B cell (primary cell): Measurements from ENCODE around the gene CCL11. TPM values are rescaled to one million over a fixed set of nuclear protein-coding genes. Genes with fewer than 3 reads are reported as not detected.

ENCODE experiments used
- ATAC-seq: fragments of 200-7000 bp; cut with Tn5 transposase; one replicate; pipeline ENCODE4 v1.10.0; 2021; ENCODE audit warnings: low read depth, mild to moderate bottlenecking, moderate number of reproducible peaks, moderate library complexity
- CTCF ChIA-PET: fragments of 350-600 bp; sonication (Branson Sonifier 250); formaldehyde crosslinking; loops from one replicate; lab custom pipeline; 2021; ENCODE audit warnings: antibody characterized with exemption, inconsistent platforms; lab: Charles Lee
- POLR2A ChIA-PET: fragments of 350-600 bp; sonication (Branson Sonifier 250); formaldehyde crosslinking; loops from one replicate; lab custom pipeline; 2021; ENCODE audit warnings: antibody characterized with exemption; lab: Charles Lee
- DNase-seq: peaks from one replicate; pipeline ENCODE4 v3.0.0; 2013
- H2AFZ ChIP-seq: 2 replicates; pipeline ENCODE4 v1.6.1; 2012; ENCODE audit warnings: mild to moderate bottlenecking, low read depth, low read length; ENCODE audit not compliant: insufficient read depth, poor library complexity, severe bottlenecking
- H3K27ac ChIP-seq, 2 donors: 1 replicate in 1 of 2; 2 replicates in 1 of 2; pipeline ENCODE4 v1.5.1; 2012 to 2013; ENCODE audit warnings: low read length in 2 of 2, mild to moderate bottlenecking in 2 of 2, moderate library complexity in 1 of 2
- H3K27me3 ChIP-seq, 4 experiments: fragments of 200-600 bp in 1 of 4; sonication (generic) in 1 of 4; replicated peaks in 1 of 4; 1 replicate in 2 of 4; 2 replicates in 2 of 4; pipeline versions ENCODE4 v1.6.1 to v1.7.0; 2013 to 2016; ENCODE audit warnings: low read length in 3 of 4, mild to moderate bottlenecking in 2 of 4, mixed read lengths in 1 of 4, moderate library complexity in 1 of 4; ENCODE audit not compliant: insufficient read depth in 4 of 4, control insufficient read depth in 3 of 4; ENCODE audit errors: control extremely low read depth in 1 of 4
- H3K36me3 ChIP-seq, 2 experiments: replicated peaks in 1 of 2; 1 replicate in 1 of 2; 2 replicates in 1 of 2; pipeline versions ENCODE4 v1.6.1 to v1.7.1; 2013; ENCODE audit warnings: low read length in 1 of 2; ENCODE audit not compliant: insufficient read depth in 2 of 2, control insufficient read depth in 1 of 2; ENCODE audit errors: control extremely low read depth in 1 of 2, extremely low read depth in 1 of 2
- H3K4me1 ChIP-seq, 2 donors: fragments of 200-600 bp in 1 of 2; sonication (generic) in 1 of 2; 1 replicate in 1 of 2; 2 replicates in 1 of 2; pipeline versions ENCODE4 v1.5.1 to v1.6.1; 2013 to 2017; ENCODE audit warnings: low read length in 2 of 2; ENCODE audit not compliant: control insufficient read depth in 2 of 2, insufficient read depth in 2 of 2
- H3K4me2 ChIP-seq: replicated peaks from 2 replicates; pipeline ENCODE3; 2012; ENCODE audit warnings: mild to moderate bottlenecking, low read depth, low read length; ENCODE audit not compliant: poor library complexity, severe bottlenecking
- H3K4me3 ChIP-seq, 5 experiments: fragments of 200-600 bp in 1 of 5; sonication (generic) in 1 of 5; 1 replicate in 3 of 5; 2 replicates in 2 of 5; pipeline versions ENCODE4 v1.5.1 to v1.7.0; 2011 to 2016; ENCODE audit warnings: low read length in 4 of 5, mild to moderate bottlenecking in 4 of 5, low read depth in 2 of 5, control low read depth in 1 of 5, moderate library complexity in 1 of 5; ENCODE audit not compliant: insufficient read depth in 1 of 5; ENCODE audit errors: control extremely low read depth in 1 of 5, extremely low read depth in 1 of 5
- H3K79me2 ChIP-seq: fragments of 200-600 bp; sonication (generic); one replicate; pipeline ENCODE4 v1.6.0; 2016; ENCODE audit warnings: low read length; ENCODE audit not compliant: control insufficient read depth, insufficient read depth
- H3K9ac ChIP-seq: fragments of 200-600 bp; sonication (generic); 2 replicates; pipeline ENCODE4 v1.6.1; 2017; ENCODE audit warnings: mild to moderate bottlenecking, low read length, moderate library complexity
- H3K9me3 ChIP-seq, 3 donors: one replicate each; pipeline versions ENCODE4 v1.6.1 to v1.7.1; 2013; ENCODE audit warnings: low read length in 2 of 3; ENCODE audit not compliant: control insufficient read depth in 2 of 3, insufficient read depth in 1 of 3; ENCODE audit errors: control extremely low read depth in 1 of 3
- H4K20me1 ChIP-seq: 2 replicates; pipeline ENCODE4 v1.6.0; 2012; ENCODE audit warnings: mild to moderate bottlenecking, low read length; ENCODE audit not compliant: insufficient read depth, control insufficient read depth, poor library complexity, severe bottlenecking
- H3K27ac Mint-ChIP-seq: one replicate; pipeline ENCODE4 v1.8.0; 2021; ENCODE audit warnings: mixed read lengths
- H3K27me3 Mint-ChIP-seq: one replicate; pipeline ENCODE4 v1.8.0; 2021; ENCODE audit warnings: mixed read lengths
- H3K4me1 Mint-ChIP-seq: one replicate; pipeline ENCODE4 v1.8.0; 2021; ENCODE audit warnings: mixed read lengths
- H3K4me3 Mint-ChIP-seq: one replicate; pipeline ENCODE4 v1.8.0; 2021; ENCODE audit warnings: mixed read lengths
- H3K9me3 Mint-ChIP-seq: one replicate; pipeline ENCODE4 v1.8.0; 2022; ENCODE audit warnings: mixed read lengths; ENCODE audit not compliant: insufficient read depth
- EZH2 ChIP-seq: IDR thresholded peaks from 2 replicates; pipeline ENCODE4 v1.6.1; 2012; ENCODE audit warnings: borderline replicate concordance, low read depth, mild to moderate bottlenecking, moderate library complexity, low read length; ENCODE audit not compliant: insufficient read depth, poor library complexity, severe bottlenecking
- WGBS: methylation state at CpG from one replicate; pipeline ENCODE4 v1.1.5; 2013; ENCODE audit warnings: missing lambda C conversion rate; ENCODE audit not compliant: insufficient coverage; 5-methylcytosine and 5-hydroxymethylcytosine counted together
- intact Hi-C: fragments of 100-400 bp; cut with micrococcal nuclease; formaldehyde crosslinking; loops from one replicate; pipeline ENCODE4 v1.10.0; 2022
- polyA plus RNA-seq: library from polyadenylated mRNA; depleted of rRNA; stranded (reverse); fragments of >200 nt; gene quantifications from 2 replicates; pipeline ENCODE4 v1.2.3, GENCODE V29; 2012
- total RNA-seq, 2 donors: library from RNA; stranded (reverse); fragments of 120-200 nt in 1 of 2; gene quantifications; 1 replicate in 1 of 2; 2 replicates in 1 of 2; pipeline versions ENCODE4 v1.2.3 to v1.2.4, GENCODE V29; 2013 to 2022
- TF ChIP-seq, protein P1 (sequence below): fragments of 200-600 bp; IDR thresholded peaks from one replicate; pipeline ENCODE4 v1.8.0; 2022; ENCODE audit warnings: antibody characterized with exemption, mild to moderate bottlenecking

The CCL11 gene
- total and polyA plus RNA-seq, 2 donors (not counting 1 experiment from before 2014, with no cell fraction given), result not detected

DNA sequence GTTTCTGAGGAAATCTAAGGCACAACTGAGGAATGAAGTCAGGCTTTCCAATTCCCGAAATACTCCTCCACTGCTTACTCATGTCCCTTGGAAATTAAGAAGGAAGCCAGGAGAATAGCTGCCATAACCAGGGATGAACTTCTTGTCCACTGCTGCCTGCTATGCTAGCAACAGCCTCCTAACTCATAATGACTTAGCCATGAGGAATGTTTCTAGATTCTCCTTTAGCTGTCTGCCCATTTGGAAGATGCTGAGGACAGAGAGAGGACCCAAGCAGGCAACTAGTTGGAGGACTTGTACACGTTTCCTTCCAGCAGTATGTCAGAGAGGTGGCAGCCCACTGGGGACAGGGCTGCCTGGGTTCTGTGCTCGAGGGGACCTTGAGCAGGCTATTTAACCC, 31.4 kb upstream of the CCL11 start:
- H2AFZ ChIP-seq, result no peak overlapping the region
- Mint-ChIP-seq H3K9me3 (no peaks in the 10 kb centered on the region), H3K27ac (no peak overlapping the region), H3K4me1 (peaks cover 9% of the 10 kb centered on the region), H3K27me3 (peaks cover 42% of the 10 kb centered on the region), H3K4me3 (no peak overlapping the region)
- POLR2A ChIA-PET, result no interaction called here
- H3K4me3 ChIP-seq, result no peak overlapping the region
- H4K20me1 ChIP-seq, result no peaks in the 10 kb centered on the region
- ATAC-seq (no peak), DNase-seq (no peak)
- no peak overlapping the region for H3K4me2 ChIP-seq
- H3K9ac ChIP-seq, result no peak overlapping the region
- H3K27ac ChIP-seq, result no peak overlapping the region
- no peaks in the 10 kb centered on the region for H3K79me2 ChIP-seq
- TF ChIP-seq, protein P1, sequence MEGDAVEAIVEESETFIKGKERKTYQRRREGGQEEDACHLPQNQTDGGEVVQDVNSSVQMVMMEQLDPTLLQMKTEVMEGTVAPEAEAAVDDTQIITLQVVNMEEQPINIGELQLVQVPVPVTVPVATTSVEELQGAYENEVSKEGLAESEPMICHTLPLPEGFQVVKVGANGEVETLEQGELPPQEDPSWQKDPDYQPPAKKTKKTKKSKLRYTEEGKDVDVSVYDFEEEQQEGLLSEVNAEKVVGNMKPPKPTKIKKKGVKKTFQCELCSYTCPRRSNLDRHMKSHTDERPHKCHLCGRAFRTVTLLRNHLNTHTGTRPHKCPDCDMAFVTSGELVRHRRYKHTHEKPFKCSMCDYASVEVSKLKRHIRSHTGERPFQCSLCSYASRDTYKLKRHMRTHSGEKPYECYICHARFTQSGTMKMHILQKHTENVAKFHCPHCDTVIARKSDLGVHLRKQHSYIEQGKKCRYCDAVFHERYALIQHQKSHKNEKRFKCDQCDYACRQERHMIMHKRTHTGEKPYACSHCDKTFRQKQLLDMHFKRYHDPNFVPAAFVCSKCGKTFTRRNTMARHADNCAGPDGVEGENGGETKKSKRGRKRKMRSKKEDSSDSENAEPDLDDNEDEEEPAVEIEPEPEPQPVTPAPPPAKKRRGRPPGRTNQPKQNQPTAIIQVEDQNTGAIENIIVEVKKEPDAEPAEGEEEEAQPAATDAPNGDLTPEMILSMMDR, result no peak
- no peak for TF ChIP-seq EZH2
- H3K36me3 ChIP-seq, result no peaks in the 10 kb centered on the region
- peaks cover 10 to 14% of the 10 kb centered on the region in 2 donors for H3K4me1 ChIP-seq
- no peaks in the 10 kb centered on the region for H3K9me3 ChIP-seq
- intact Hi-C loops, result no loop called here
- WGBS, result 80% methylated on average over 1 of the region's 3 CpGs
- CTCF ChIA-PET, result no interaction called here
- peaks cover 0 to 30% (median 18%) of the 10 kb centered on the region in 4 experiments for H3K27me3 ChIP-seq

DNA sequence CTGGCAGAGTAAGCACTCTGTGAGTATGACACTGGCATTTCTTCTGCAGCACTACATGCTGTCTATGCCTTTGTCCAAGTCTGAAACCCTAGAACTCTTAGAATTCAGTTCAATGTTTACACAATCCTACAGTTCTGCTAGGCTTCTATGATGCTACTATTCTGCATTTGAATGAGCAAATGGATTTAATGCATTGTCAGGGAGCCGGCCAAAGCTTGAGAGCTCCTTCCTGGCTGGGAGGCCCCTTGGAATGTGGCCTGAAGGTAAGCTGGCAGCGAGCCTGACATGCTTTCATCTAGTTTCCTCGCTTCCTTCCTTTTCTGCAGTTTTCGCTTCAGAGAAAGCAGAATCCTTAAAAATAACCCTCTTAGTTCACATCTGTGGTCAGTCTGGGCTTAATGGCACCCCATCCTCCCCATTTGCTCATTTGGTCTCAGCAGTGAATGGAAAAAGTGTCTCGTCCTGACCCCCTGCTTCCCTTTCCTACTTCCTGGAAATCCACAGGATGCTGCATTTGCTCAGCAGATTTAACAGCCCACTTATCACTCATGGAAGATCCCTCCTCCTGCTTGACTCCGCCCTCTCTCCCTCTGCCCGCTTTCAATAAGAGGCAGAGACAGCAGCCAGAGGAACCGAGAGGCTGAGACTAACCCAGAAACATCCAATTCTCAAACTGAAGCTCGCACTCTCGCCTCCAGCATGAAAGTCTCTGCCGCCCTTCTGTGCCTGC, 30.7 kb upstream of the CCL11 start, which contains the start of gene CCL2:
Gene CCL2, plus strand, starts transcription at position 635 of the 730 bp plus-strand sequence. Its CDS starts 65 bp downstream, at position 700.
- DNase-seq, result no peak
- Histone ChIP-seq H3K9ac (no peak within 1 kb of the TSS), H3K4me2 (no peak within 1 kb of the TSS), H3K9me3 (no peaks in the 10 kb centered on the region), H2AFZ (no peak within 1 kb of the TSS), H3K27ac (no peak within 1 kb of the TSS), H3K4me3 (no peak within 1 kb of the TSS), H3K27me3 (peaks cover 0 to 27% (median 19%) of the 10 kb centered on the region in 4 experiments), H4K20me1 (no peaks in the 10 kb centered on the region), H3K36me3 (no peaks in the 10 kb centered on the region), H3K79me2 (no peaks in the 10 kb centered on the region), H3K4me1 (peaks cover 10 to 14% of the 10 kb centered on the region in 2 donors)
- ChIA-PET POLR2A (no interaction called here), CTCF (no interaction called here)
- Mint-ChIP-seq H3K9me3 (no peaks in the 10 kb centered on the region), H3K27ac (no peak within 1 kb of the TSS), H3K4me1 (peaks cover 9% of the 10 kb centered on the region), H3K27me3 (peaks cover 42% of the 10 kb centered on the region), H3K4me3 (no peak within 1 kb of the TSS)
- ATAC-seq, result no peak
- WGBS, result 12% methylated on average over 10 of the region's 11 CpGs
- TF ChIP-seq, protein P1, result no peak
- no peak for TF ChIP-seq EZH2
- intact Hi-C loops, result no loop called here
